Right atrium auricular region (tissue), 2 donors: Measurements from ENCODE around the gene CMTM8. TPM values are rescaled to one million over a fixed set of nuclear protein-coding genes. Genes with fewer than 3 reads are reported as not detected.

ENCODE experiments used
- DNase-seq: peaks from one replicate; pipeline ENCODE4 v3.0.0-alpha.2; 2019; ENCODE audit warnings: low spot score
- H3K27ac ChIP-seq, 2 donors: fragments of 200-600 bp; sonication (generic); 1 replicate in 1 of 2; 2 replicates in 1 of 2; pipeline ENCODE4 v1.5.1; 2016 to 2019
- H3K27me3 ChIP-seq, 2 donors: fragments of 200-600 bp; sonication (generic); one replicate each; pipeline versions ENCODE4 v1.5.1 to v1.6.0; 2017 to 2019
- H3K36me3 ChIP-seq: fragments of 200-600 bp; sonication (generic); one replicate; pipeline ENCODE4 v1.5.1; 2016
- H3K4me1 ChIP-seq, 2 donors: fragments of 200-600 bp; sonication (generic); one replicate each; pipeline versions ENCODE4 v1.5.1 to v1.6.0; 2017 to 2019
- H3K4me3 ChIP-seq, 2 donors: fragments of 200-600 bp; sonication (generic); 1 replicate in 1 of 2; 2 replicates in 1 of 2; pipeline ENCODE4 v1.5.1; 2017 to 2019; ENCODE audit warnings: mild to moderate bottlenecking in 1 of 2, moderate library complexity in 1 of 2
- H3K9me3 ChIP-seq, 2 donors: fragments of 200-600 bp; sonication (generic); one replicate each; pipeline ENCODE4 v1.5.1; 2019
- CTCF ChIP-seq, 2 donors: fragments of 200-600 bp; sonication (generic); IDR thresholded peaks; one replicate each; pipeline ENCODE4 v1.5.1; 2019; ENCODE audit warnings: antibody characterized with exemption in 2 of 2
- total RNA-seq, 2 donors: library from RNA; depleted of rRNA; stranded (reverse); fragments of >200 nt; gene quantifications; one replicate each; pipeline ENCODE4 v1.1.0, GENCODE V29; 2016

The CMTM8 gene
- total RNA-seq, 2 donors from 2014 or later = 3.1 to 7.1 TPM

DNA sequence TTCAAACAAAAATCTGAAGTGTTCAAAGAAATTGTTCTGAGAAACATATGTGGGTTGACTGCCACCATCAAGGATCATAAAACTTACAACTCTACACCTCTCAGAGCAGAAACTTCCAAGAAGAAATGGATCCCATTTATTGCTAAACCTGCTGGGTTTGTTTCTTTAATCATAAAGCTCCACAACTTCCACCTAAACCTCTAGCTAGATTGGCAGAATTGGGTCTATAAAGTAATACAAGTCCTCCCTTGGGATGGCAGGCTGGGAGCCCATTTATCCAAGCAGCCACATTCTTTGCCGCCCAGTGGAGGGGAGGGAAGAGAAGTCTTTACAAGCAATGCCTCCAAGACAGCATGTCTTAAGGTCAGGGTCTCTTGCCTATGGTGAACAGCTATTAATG lies 40.5 kb upstream of the CMTM8 start:
- no peak for DNase-seq
- no peak for TF ChIP-seq CTCF (IDR thresholded peaks at IDR 0.05)
- Histone ChIP-seq H3K27me3 (no peaks in the 10 kb centered on the region), H3K4me3 (no peak overlapping the region), H3K4me1 (peaks cover 0 to 28% of the 10 kb centered on the region in 2 donors), H3K9me3 (no peaks in the 10 kb centered on the region), H3K27ac (no peak overlapping the region), H3K36me3 (no peaks in the 10 kb centered on the region)

GRCh38 chr3:32198714-32199113 lies 39.8 kb upstream of the CMTM8 start:
- Histone ChIP-seq H3K36me3 (no peaks in the 10 kb centered on the region), H3K9me3 (no peaks in the 10 kb centered on the region), H3K4me3 (no peak overlapping the region), H3K27me3 (no peaks in the 10 kb centered on the region), H3K4me1 (peaks cover 0 to 28% of the 10 kb centered on the region in 2 donors), H3K27ac (no peak overlapping the region)
- no peak for DNase-seq
- TF ChIP-seq CTCF (IDR thresholded peaks at IDR 0.05) = no peak

- Histone ChIP-seq H3K27ac (peak overlapping the region; percentile 40 to 58), H3K4me3 (no peak overlapping the region), H3K27me3 (no peaks in the 10 kb centered on the region), H3K4me1 (peaks cover 0 to 28% of the 10 kb centered on the region in 2 donors), H3K36me3 (no peaks in the 10 kb centered on the region), H3K9me3 (no peaks in the 10 kb centered on the region)
- no peak for TF ChIP-seq CTCF (IDR thresholded peaks at IDR 0.05)
- DNase-seq = peak; percentile 74
Measured at GRCh38 chr3:32200490-32200889, 38.0 kb upstream of the CMTM8 start.

DNA sequence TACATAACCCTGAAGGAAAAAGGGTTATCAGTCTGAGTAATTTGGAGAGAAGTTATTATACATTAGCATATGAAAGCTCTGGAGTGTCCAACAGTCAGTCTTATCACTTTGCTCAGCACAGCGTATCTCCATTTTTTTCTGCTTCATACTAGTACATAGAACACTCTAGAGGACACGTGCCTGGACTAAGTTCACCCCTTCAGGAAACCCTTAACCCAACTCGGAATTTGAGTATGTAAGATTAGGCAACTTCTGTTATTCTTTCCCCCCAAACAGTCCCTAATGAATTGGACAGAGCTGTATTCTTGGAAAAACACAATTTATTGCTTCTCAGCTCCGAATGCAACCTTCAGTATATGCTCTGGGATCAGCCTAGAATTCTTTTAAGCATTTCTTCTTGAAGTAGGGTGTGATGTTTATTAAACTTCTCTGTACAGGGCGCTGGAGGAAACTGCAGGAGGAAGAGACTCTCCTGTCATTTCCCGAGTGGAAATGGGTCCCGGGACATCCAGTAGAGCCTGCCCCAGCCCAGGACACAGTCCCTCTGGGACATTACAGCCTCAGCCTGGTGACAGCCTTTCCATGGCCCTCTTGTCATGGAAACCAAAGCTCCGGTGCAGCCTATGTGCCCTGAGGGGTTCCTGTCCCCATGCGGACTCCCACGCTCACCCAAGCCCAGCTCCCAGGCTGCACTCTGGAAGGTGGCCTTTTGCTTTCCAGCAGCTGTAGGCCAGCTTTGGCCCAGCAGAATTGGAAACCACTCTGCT lies 37.3 kb upstream of the CMTM8 start:
- Histone ChIP-seq H3K36me3 (no peaks in the 10 kb centered on the region), H3K9me3 (no peaks in the 10 kb centered on the region), H3K4me3 (no peak overlapping the region), H3K27me3 (no peaks in the 10 kb centered on the region), H3K4me1 (peaks cover 0 to 28% of the 10 kb centered on the region in 2 donors), H3K27ac (peak overlapping the region; percentile 40 to 58)
- TF ChIP-seq CTCF (IDR thresholded peaks at IDR 0.05) = no peak
- DNase-seq = no peak

DNA sequence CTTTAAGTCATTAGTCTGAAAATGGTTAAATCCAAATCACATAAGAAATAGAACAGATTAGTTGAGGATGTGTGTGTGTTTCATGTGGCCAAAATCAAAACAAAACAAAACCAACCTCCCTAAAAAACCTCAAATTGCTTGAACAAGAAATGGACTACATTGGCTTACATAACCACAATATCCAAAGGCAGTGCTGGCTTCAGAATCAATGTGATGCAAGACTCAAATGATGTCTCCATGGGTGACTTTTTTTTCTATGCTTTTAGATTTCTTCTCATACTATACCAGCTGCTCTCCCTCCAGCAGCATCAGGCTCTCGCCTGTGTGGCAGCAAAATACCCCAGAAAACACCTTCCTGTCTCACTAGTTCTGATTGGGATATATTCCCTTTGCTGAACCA lies 36.0 kb upstream of the CMTM8 start:
- no peaks in the 10 kb centered on the region for H3K36me3 ChIP-seq
- H3K4me1 ChIP-seq = peaks cover 0 to 28% of the 10 kb centered on the region in 2 donors
- H3K27me3 ChIP-seq = no peaks in the 10 kb centered on the region
- H3K27ac ChIP-seq = no peak overlapping the region
- H3K4me3 ChIP-seq = no peak overlapping the region
- DNase-seq = no peak
- no peaks in the 10 kb centered on the region for H3K9me3 ChIP-seq
- TF ChIP-seq CTCF (IDR thresholded peaks at IDR 0.05) = no peak

- no peaks in the 10 kb centered on the region for H3K36me3 ChIP-seq
- no peak for TF ChIP-seq CTCF (IDR thresholded peaks at IDR 0.05)
- peaks cover 0 to 28% of the 10 kb centered on the region in 2 donors for H3K4me1 ChIP-seq
- H3K4me3 ChIP-seq = no peak overlapping the region
- DNase-seq = no peak
- no peaks in the 10 kb centered on the region for H3K9me3 ChIP-seq
- H3K27ac ChIP-seq = no peak overlapping the region
- H3K27me3 ChIP-seq = no peaks in the 10 kb centered on the region
Measured at GRCh38 chr3:32203854-32204253, 34.6 kb upstream of the CMTM8 start.
